Measurements from ENCODE around the gene DIAPH3. TPM values are rescaled to one million over a fixed set of nuclear protein-coding genes. Genes with fewer than 3 reads are reported as not detected.
"Not testable (repeated sequence)": the region's sequence is repeated elsewhere in the genome, so short reads cannot be mapped to it uniquely, and the experiment has no call there.

The DIAPH3 gene
- total and polyA plus RNA-seq, 7 donors, result 0.16 to 3.8 (median 1.1) TPM; not detected in 1

DNA sequence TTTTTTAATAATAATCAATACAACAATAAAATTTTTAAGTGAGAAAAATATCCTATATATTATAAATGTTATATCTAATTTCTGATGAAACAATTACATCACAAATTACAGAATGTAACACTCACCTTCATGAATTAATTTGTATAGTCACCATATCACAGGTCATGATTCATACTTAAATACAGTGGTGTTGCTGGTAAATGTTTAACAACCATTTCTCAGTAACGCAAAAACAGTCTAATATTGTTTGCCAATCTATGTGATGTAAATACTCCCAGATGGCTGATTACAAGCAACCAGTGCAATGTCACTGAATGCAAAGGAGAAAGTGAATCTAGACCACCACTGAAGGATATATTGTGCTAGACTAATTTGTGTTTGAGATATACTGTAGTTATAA is 97.5 kb downstream of the DIAPH3 start:
- Histone ChIP-seq H3K27me3 (no peaks in the 10 kb centered on the region), H3K27ac (no peak overlapping the region), H3K9me3 (peaks cover 0 to 3% (median 0%) of the 10 kb centered on the region in 4 donors), H3K4me3 (no peak overlapping the region), H3K36me3 (no peaks in the 10 kb centered on the region), H3K4me1 (no peaks in the 10 kb centered on the region)
- intact Hi-C loops (cut with DNase I), result no loop called here
- TF ChIP-seq EP300 (IDR thresholded peaks at IDR 0.05), result no peak
- 29 to 74% methylated on average over 1 of the region's 1 CpG for WGBS, 2 donors
- DNase-seq, result no peak

DNA sequence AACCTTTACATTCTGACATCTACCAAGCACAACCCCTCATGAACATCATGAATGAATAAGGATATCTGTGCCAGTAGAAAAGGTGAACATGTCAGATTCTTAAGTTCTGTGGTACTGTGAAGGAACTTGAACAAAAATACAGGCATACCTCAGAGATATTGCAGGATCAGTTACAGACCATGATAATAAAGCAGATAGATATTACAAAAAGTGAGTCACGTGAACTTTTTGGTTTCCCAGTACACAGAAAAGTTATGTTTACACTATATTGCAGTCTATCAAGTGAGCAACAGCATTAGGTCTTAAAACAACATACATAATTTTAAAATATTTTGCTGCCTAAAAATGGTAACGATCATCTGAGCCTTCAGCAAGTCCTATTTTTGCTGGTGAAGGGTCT is 101.2 kb downstream of the DIAPH3 start:
- intact Hi-C loops (cut with DNase I), result no loop called here
- no peak overlapping the region for H3K27ac ChIP-seq
- no peak for DNase-seq
- H3K36me3 ChIP-seq, result no peaks in the 10 kb centered on the region
- TF ChIP-seq POLR2AphosphoS5 (IDR thresholded peaks at IDR 0.05) (no peak), POLR2A (IDR thresholded peaks at IDR 0.05) (no peak), CTCF (IDR thresholded peaks at IDR 0.05) (no peak), EP300 (IDR thresholded peaks at IDR 0.05) (no peak)
- 96 to 97% methylated on average over 2 of the region's 2 CpGs for WGBS, 2 donors
- peaks cover 0 to 3% (median 0%) of the 10 kb centered on the region in 4 donors for H3K9me3 ChIP-seq
- H3K27me3 ChIP-seq, result no peaks in the 10 kb centered on the region
- no peak overlapping the region for H3K4me3 ChIP-seq
- H3K4me1 ChIP-seq, result no peaks in the 10 kb centered on the region

- Histone ChIP-seq H3K4me3 (no peak overlapping the region), H3K9me3 (peaks cover 0 to 3% (median 0%) of the 10 kb centered on the region in 4 donors), H3K4me1 (no peaks in the 10 kb centered on the region), H3K36me3 (no peaks in the 10 kb centered on the region), H3K27me3 (no peaks in the 10 kb centered on the region), H3K27ac (no peak overlapping the region)
- WGBS, 2 donors, result 80 to 85% methylated on average over 3 of the region's 3 CpGs
- DNase-seq, result no peak
- no peak for TF ChIP-seq EP300 (IDR thresholded peaks at IDR 0.05)
- intact Hi-C loops (cut with DNase I), result no loop called here
Measured at GRCh38 chr13:60061737-60062136, 102.0 kb downstream of the DIAPH3 start.

- no peaks in the 10 kb centered on the region for H3K27me3 ChIP-seq
- no peak for DNase-seq
- H3K4me3 ChIP-seq, result no peak overlapping the region
- H3K4me1 ChIP-seq, result no peaks in the 10 kb centered on the region
- no peak for TF ChIP-seq POLR2AphosphoS5 (IDR thresholded peaks at IDR 0.05)
- TF ChIP-seq CTCF (IDR thresholded peaks at IDR 0.05), result no peak
- no peak for TF ChIP-seq POLR2A (IDR thresholded peaks at IDR 0.05)
- TF ChIP-seq EP300 (IDR thresholded peaks at IDR 0.05), result no peak
- H3K27ac ChIP-seq, result no peak overlapping the region
- intact Hi-C loops (cut with DNase I), result no loop called here
- no peaks in the 10 kb centered on the region for H3K9me3 ChIP-seq
- H3K36me3 ChIP-seq, result no peaks in the 10 kb centered on the region
- WGBS, 2 donors, result 16 to 52% methylated on average over 3 of the region's 3 CpGs
Measured at GRCh38 chr13:60051754-60052285, 111.9 kb downstream of the DIAPH3 start.

DNA sequence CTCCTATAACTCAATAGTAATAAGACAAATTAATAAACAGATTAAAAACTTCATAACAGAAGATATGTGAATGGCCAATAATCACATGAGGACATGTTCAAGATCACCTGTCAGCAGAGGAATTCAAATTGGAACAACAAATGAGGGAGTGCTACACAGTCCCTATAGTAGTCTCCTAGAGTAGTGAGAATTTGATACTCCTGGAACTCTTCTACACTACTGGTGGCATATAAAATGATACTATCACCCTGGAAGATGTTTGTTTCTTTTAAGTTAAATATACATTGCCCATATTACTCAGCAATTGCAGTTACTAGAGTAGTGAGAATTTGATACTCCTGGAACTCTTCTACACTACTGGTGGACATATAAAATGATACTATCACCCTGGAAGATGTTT is 115.4 kb downstream of the DIAPH3 start:
- DNase-seq; H3K27ac ChIP-seq; H3K4me3 ChIP-seq; H3K9me3 ChIP-seq; H3K4me1 ChIP-seq; H3K36me3 ChIP-seq; H3K27me3 ChIP-seq; intact Hi-C loops (cut with DNase I): not testable (repeated sequence)

DNA sequence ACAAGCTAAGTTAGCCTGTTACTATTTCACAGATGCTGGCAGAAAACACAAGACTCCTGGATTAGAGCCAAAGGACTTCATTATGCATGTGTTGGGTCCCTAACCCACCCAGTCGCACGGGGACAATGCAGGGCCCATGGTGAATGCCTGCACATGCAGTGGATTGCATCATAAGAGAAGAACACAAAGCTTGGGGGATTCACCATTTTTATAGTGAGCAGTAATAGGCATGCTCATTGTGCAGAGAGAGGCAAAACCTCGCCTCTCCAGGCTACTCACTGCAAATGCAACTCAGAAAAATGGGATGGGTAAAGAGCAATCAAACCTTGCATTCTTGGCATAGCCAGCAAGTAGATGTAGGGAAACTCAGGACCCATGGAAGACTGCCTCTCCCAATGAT is 115.8 kb downstream of the DIAPH3 start:
- no peaks in the 10 kb centered on the region for H3K27me3 ChIP-seq
- 80 to 87% methylated on average over 3 of the region's 3 CpGs for WGBS, 2 donors
- no peak overlapping the region for H3K4me3 ChIP-seq
- H3K4me1 ChIP-seq, result no peaks in the 10 kb centered on the region
- DNase-seq, result no peak
- H3K27ac ChIP-seq, result no peak overlapping the region
- no peaks in the 10 kb centered on the region for H3K36me3 ChIP-seq
- no peak for TF ChIP-seq CTCF (IDR thresholded peaks at IDR 0.05)
- TF ChIP-seq POLR2AphosphoS5 (IDR thresholded peaks at IDR 0.05), result no peak
- no peak for TF ChIP-seq EP300 (IDR thresholded peaks at IDR 0.05)
- no peak for TF ChIP-seq POLR2A (IDR thresholded peaks at IDR 0.05)
- no peaks in the 10 kb centered on the region for H3K9me3 ChIP-seq
- intact Hi-C loops (cut with DNase I), result no loop called here

Data from sigmoid colon (tissue), 7 donors.